ENCODE results near the gene BEST1.

DNA sequence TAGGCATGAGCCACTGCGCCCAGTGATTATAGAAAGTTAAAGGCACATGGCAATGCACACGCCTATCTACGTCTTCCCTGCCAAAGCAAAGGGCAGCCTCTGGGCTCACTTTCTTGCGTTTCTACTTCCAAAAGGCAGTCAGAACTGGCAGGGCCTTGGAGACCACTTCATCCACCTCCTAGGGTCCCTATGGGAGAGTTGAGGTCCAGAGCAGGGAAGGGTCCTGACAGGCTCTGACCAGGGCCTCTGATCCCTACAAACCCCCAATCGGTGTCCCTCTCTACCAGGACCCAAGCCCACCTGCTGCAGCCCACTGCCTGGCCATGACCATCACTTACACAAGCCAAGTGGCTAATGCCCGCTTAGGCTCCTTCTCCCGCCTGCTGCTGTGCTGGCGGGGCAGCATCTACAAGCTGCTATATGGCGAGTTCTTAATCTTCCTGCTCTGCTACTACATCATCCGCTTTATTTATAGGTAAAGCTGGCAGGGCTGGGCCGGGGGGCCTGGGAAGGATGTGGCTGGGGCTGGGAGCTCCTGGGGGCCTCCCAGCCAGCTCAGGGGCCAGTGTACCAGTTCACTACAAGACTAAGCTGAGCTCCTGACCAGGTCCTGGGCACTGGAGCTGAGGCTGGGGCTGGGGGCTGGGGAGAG is 1.5 kb downstream of the BEST1 start:
- TF ChIP-seq, protein P1, sequence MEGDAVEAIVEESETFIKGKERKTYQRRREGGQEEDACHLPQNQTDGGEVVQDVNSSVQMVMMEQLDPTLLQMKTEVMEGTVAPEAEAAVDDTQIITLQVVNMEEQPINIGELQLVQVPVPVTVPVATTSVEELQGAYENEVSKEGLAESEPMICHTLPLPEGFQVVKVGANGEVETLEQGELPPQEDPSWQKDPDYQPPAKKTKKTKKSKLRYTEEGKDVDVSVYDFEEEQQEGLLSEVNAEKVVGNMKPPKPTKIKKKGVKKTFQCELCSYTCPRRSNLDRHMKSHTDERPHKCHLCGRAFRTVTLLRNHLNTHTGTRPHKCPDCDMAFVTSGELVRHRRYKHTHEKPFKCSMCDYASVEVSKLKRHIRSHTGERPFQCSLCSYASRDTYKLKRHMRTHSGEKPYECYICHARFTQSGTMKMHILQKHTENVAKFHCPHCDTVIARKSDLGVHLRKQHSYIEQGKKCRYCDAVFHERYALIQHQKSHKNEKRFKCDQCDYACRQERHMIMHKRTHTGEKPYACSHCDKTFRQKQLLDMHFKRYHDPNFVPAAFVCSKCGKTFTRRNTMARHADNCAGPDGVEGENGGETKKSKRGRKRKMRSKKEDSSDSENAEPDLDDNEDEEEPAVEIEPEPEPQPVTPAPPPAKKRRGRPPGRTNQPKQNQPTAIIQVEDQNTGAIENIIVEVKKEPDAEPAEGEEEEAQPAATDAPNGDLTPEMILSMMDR (IDR thresholded peaks at IDR 0.05; ENCODE audit: low read length) = no peak
- no peak for TF ChIP-seq EZH2 (IDR thresholded peaks at IDR 0.05; ENCODE audit: borderline replicate concordance, low read length)

All from OCI-LY1 (cell line).